GM19099 (cell line): ENCODE measurements around the gene CAND2.

ENCODE experiments used
- POLR2A ChIP-seq: IDR thresholded peaks from 3 replicates; pipeline ENCODE4 v1.6.1; 2011; ENCODE audit warnings: low read depth; ENCODE audit not compliant: insufficient read length; ENCODE audit errors: extremely low read depth

The CAND2 gene

DNA sequence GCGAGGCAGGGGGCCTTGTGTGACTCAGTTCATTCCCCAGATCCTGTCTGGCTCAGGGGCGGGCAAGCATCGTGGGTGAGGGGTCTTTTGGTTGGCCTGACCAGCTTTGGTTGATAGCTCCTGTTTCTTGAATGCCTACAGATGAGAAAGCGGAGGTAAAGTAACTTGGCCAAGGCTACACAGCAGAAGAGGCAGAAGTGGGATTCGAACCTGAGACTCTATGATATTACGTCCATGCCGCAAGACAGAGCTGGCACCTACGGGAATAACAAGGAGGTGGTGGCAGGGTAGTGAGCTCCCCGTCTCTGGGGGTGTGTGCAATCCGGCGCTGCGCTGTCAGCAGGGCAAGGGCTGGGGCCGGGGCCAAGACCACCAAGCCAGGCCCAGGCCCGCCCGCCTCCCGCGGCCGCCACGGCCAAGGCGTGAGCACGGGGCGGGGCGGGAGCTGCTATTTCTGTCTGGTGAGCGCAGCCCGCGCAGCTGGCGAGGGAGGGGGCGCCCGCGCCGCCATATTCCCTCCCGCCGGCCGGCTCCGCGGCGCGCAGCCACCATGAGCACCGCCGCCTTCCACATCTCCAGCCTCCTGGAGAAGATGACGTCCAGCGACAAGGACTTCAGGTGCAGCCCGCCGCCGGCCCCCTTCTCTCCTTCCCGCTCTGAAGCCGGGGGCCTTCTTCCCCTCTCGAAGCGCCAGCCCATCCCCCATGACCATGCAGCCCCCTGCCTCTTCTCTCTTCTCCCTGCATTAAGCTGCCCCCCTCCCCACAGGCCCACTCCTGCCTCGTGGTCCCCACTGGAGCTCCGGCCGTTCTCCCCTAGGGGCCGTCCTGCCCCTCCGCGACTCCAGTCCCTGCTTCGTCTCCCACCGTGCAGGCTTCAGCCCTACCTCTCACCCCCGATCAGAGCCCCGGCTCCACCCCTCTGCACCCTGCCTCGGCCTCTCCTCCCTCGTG lies at the start of gene CAND2:
TSS of gene CAND2 (plus strand) at position 510 of the 953 bp plus-strand sequence. CDS start at position 551, 41 bp downstream.
- TF ChIP-seq POLR2A, result no peak

DNA sequence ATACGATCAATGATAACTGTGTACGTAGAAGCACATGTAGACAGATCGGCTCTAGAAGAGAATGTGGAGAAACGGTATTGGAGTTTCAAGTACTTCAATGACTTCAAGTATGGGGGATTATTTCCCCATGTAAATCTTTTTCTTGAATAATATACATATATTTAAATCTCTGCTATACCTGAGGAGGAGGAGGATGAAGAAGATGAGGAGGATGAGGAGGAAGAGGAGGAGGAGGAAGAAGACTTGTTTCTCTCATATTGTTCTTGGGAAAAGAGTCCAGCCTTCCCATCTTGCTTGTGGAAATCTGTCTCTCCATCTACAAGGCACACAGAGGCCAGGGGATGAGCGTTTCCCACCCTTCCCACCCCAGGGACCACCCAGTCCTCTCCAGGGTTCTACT lies 48.0 kb upstream of the CAND2 start:
- no peak for TF ChIP-seq POLR2A

DNA sequence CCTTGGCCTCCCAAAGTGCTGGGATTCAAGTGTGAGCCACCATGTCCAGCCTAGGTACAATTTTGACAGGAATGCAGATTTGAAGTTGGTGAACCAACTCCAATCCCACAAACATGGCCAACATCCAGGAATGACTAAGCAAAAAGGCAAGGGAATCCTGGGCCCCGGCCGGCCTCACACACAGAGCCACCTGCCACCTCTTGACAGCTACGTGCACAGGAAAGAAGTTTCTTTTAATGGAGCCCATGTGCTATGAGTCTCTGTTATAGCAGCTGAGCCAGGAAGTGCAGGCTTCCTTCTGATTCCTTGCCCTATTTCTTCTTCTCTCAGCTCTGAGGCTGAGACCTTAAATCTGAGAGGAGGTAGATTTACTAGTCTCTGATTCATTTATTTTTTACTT lies 46.3 kb upstream of the CAND2 start:
- no peak for TF ChIP-seq POLR2A

DNA sequence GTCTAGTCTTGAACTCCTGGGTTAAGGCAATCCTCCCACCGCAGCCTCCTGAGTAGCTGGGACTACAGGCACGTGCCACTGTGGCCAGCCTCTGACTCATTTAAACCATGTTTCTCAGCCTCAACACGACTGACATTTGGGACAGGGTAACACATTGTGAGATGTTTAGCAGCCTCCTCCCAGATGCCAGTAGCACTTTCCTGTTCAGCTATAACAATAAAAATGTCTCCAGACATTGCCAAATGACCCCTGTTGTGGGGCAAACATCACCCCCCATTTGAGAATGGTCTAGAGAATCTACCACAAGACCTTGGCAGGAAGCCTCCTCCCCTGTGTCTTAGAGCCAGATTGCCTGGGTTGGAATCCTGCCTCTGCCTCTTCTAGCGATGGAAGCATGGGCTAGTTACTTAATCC lies 45.8 kb upstream of the CAND2 start:
- no peak for TF ChIP-seq POLR2A

DNA sequence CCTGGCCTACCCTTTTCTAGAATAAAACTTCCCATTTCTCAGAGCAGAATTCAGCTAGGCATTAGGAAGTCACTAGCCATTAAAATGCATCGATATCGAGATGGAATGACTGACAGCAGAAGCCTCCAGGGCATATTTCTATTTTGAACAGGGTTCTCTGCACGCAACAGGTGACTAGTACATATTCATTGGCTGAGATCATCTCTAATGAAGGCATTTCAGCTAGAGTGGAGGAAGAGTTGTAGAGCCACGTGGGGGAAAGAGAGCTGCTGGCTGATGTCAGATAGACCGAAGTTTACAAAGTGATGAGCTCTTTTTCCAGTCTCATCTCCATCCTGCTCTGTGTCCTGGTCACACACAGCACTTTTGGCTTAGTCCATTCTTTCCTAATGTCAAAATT lies 44.9 kb upstream of the CAND2 start:
- no peak for TF ChIP-seq POLR2A

DNA sequence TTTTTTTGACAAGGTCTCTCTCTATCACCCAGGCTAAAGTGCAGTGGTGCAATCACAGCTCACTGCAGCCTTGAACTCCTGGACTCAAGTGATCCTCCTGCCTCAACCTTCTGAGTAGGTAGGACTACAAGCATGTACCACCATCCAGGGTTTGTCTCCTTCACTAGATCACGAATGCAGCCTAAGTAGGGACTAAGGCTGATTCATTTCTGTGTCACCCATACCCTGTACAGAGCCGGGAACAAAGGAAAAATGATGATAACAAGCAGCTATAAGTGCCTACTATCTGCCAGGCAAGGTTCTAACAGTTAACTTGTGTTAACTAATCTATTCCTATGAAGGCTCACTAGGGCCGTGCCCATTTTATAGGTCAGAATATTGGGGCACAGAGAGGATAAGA lies 44.4 kb upstream of the CAND2 start:
- no peak for TF ChIP-seq POLR2A

DNA sequence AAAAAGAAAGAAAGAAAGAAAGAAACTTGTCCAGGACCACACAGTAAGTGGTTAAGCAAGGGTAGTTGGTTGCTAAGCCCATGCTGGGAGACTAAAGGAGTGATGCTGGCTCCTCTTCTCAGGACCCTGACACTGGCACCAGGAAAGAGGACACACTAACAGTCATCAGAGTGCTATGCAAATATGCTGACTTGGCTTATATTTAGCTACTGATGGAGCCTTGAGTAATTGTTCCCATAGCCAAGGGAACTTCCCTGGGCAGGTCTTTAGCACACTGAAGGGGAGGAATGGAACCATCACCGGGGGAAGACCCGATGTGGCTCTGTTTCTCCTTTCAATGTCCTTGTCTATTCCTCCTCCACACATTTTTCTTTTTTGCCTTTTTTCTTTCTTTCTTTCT lies 43.7 kb upstream of the CAND2 start:
- TF ChIP-seq POLR2A, result no peak

DNA sequence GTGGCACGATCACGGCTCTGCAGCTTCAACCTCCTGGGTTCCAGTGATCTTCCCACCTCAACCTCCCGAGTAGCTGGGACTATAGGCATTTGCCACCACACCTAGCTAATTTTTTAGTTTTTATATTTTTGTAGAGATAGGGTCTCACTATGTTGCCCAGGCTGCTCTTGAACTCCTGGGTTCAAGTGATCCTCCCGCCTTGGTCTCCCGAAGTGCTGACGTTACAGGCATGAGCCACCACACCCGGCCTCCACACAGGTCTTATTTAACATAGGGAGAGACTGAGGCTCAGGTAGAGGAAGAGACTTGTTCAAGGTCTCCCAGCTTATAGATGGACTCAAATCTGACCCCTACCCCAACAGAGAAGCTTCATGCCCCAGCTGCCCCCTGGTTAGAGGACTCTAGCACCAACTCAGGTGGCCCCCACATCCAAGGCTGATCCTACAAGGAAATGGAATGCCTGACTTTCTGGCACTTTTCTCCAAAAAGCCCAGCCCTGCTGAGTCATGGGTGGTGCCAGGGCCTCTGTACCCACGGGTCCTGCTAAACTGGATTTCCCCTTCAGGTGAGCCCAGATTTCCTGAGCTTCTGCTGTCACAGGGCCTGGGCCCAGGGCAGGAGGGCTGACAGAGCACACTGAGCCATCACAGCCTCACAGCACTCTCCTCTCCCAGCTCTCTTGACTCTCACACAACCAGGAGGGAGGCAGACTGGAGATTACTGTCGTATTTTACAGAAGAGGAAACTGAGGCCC lies 43.0 kb upstream of the CAND2 start:
- no peak for TF ChIP-seq POLR2A

DNA sequence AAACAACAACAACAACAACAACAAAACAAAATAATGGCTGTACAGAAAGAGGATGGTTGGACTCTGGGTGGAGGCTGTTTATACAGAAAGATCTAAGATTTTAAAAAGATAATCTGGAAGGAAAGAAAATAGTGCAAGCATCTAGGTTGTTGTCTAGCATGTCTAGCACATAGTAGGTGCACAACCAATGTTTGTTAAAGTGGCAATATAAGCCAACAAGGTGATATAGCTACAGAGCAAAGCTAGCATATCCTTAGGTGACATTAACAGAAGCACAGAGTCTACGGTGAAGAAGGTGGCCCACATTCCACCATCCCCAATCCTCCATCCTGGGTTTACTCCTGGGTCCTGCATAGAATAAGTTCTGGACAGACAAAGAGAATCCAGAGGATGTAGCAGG lies 42.2 kb upstream of the CAND2 start:
- no peak for TF ChIP-seq POLR2A

DNA sequence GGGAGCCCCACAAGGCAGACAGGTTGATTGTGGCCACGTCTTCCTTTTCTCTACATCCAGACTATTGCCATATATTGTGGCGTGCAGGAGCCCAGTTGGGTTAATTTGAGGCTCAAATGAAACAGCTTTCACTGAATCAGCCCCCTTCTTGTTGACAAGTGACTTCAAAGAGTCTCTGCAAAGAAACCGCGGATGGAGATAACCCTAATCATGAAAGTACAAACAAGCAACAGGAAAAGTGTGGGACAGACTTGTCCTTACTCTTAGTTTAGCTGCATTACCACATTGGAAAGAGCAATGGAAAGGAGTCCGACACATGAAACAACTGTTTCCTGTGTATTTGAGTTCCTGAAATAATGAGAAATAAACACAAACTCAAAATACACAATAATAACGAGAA lies 40.7 kb upstream of the CAND2 start:
- TF ChIP-seq POLR2A, result no peak

DNA sequence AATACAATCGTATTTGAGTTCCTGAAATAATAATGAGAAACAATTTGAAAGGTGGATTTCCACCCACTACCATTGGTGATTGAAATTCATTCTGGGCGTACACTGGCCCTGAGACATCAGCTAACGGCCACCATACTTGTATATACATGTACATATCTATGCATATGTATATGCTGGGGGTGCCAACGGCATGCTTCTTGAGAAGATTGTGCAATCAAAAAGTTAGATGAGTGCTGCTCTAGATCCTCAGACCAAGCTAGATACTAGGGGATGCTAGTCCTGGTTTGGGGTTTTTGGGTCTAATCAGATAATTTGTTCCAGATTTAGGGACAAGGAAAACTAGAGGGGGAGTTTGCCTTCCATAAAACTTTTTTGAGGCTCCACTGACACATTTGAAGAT lies 40.3 kb upstream of the CAND2 start:
- no peak for TF ChIP-seq POLR2A

DNA sequence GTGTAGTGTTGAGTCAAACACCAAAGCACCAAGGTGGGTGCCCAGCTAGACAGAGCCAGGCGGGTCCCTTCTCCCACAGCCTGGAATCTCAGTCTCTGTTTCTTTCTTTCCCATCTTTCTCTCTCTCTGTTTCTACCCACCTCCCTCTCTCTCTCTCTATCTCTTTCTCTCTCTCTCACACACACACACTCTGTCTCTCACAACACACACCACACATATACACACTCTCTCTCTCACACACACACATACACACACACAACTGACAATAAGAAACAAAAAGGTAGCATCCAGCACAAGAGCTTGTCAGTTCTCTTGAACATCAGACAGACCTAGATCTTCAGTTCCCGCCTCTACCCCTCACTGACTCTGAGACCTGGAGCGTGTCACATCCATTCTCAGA lies 39.8 kb upstream of the CAND2 start:
- TF ChIP-seq POLR2A, result no peak

DNA sequence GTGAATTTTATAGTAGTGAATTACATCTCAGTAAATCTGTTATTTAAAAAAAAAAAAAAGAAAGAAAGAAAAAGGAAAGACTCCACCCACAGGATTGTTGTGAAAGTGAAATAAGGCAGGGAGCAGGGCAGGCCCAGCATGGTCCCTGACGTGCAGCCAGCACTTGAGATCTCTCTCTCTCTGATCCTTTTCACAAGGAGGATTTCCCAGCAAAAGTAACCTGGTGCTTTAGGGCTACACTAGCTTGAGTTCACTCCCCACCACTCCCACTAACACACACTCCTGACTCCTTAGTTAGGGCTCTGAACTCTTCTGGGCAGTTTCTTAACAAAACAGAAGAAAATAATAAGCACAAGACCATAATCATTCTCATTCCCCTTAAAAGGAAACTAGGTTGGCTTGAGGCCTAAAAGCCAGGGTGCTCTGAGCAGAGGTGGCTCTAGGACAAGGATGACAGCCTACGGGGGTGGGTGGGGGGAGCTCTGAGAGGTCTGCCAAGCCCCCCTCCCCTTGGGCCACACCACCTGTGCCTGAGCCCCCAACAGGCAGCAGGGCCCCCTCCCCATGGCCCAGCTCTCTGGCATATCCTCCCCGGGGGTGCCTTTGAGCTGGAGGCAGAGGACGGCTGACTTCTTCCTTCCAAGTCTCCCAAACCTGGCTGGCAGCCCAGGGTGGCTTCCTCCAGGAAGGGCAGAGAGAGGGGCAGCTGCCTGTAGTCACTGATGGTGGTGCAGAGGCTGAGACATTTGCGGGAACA lies 38.3 kb upstream of the CAND2 start:
- TF ChIP-seq POLR2A, result no peak

DNA sequence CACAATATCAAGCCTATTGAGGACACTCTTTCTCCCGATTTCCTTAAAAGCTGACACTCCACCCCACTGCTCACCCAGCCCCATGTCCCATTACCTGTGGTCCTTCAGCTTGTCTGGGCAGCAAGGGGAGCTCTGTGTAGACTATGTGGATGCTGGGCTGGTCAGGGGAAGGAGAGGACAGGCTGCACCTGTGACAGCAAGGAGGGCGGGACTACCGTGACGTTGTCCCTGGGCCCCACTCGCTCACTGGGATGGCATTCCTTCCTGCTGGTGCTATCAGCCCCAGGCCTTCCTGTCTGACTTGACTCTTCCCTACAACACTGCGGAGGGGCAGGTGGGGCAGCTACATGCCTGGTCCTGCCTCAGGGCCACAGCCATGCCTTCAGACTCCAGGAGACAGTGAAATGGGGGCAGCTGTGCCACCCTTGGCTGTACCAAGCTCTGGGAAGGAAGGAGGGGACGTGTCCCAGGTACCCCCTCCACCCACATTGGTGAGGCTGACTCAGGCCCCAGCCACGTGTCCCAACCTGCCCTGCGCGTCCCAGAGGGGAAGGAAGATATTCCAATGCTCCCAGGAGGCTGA lies 37.3 kb upstream of the CAND2 start, which contains the start of gene TMEM40:
TSS of gene TMEM40 (minus strand) at position 163 of the 583 bp plus-strand sequence. CDS start 9,427 bp downstream, outside the sequence.
- no peak for TF ChIP-seq POLR2A

DNA sequence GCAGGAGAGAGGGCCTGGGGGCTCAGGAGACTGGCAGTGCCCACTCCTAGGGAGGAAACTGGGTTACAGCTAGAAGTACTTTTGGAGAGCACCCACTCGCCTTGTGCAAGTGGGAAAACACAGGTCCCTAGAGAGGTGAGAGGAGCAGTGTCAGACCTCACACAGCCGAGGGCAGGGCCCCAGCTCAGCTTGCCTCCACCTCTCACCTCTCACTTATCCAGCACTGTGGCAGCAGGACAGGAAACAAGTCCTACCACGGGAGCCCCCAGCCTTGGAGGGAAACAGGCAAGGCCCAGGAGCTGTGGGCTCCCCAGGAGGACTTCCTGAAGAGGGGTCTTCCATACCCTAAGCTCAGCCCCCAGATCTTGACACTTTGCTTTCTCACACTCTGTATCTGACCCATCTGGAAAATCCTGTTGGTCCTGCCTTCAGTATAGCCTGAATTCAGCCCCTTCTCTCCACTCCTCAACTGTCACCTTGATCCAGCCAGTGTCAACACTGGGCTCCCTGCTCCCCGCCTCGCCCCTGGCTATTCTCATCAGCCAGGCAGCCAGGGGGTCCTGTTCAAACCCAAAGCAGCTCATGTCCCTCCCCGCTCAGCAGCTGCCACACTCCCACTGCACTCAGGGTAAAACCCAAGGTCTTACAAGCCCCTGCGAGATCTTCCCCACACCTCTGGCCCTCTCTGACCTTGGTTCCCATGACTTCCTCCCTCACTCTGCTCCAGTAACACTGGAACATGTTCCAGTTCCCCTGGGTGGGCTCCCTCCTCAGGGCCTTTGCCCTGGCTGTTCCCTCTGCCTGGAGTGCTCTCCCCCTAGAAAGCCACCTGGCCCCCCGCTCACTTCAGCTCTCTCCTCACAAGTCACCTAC lies 36.6 kb upstream of the CAND2 start:
- no peak for TF ChIP-seq POLR2A
